WTC11 (cell line): ENCODE data around the gene SEMA6D. TPM values are rescaled to one million over a fixed set of nuclear protein-coding genes. Genes with fewer than 3 reads are reported as not detected.

Experiments
- ATAC-seq: fragments of 200-7000 bp; cut with Tn5 transposase; 2 replicates; pipeline ENCODE4 v1.10.0; 2021; ENCODE audit warnings: mild to moderate bottlenecking, moderate library complexity
- CTCF ChIA-PET: fragments of 300-600 bp; sonication (Branson Sonifier 250); formaldehyde crosslinking; loops from one replicate; lab custom pipeline; 2021; ENCODE audit warnings: antibody characterized with exemption; lab: Charles Lee
- POLR2A ChIA-PET: fragments of 350-600 bp; sonication (Branson Sonifier 250); formaldehyde crosslinking; loops from one replicate; lab custom pipeline; 2021; ENCODE audit warnings: antibody characterized with exemption; lab: Charles Lee
- DNase-seq: peaks from one replicate; pipeline ENCODE4 v3.0.0; 2021; ENCODE audit warnings: low spot score
- H3K27ac Mint-ChIP-seq: 2 replicates; pipeline ENCODE4 v1.8.0; 2021; ENCODE audit warnings: mixed read lengths
- H3K27me3 Mint-ChIP-seq: 2 replicates; pipeline ENCODE4 v1.8.0; 2021; ENCODE audit warnings: low read depth, mild to moderate bottlenecking, moderate library complexity, mixed read lengths
- H3K36me3 Mint-ChIP-seq: 2 replicates; pipeline ENCODE4 v1.8.0; 2021; ENCODE audit warnings: mixed read lengths
- H3K4me1 Mint-ChIP-seq: 2 replicates; pipeline ENCODE4 v1.8.0; 2022; ENCODE audit warnings: mixed read lengths
- H3K4me3 Mint-ChIP-seq: 2 replicates; pipeline ENCODE4 v1.8.0; 2021; ENCODE audit warnings: mild to moderate bottlenecking, moderate library complexity, mixed read lengths
- H3K9me3 Mint-ChIP-seq: 2 replicates; pipeline ENCODE4 v1.8.0; 2021; ENCODE audit warnings: mixed read lengths
- ATF1 ChIP-seq: sonication (generic); formaldehyde crosslinking; IDR thresholded peaks from 2 replicates; pipeline ENCODE4 v1.8.1; 2023; ENCODE audit warnings: mild to moderate bottlenecking, moderate library complexity, missing genetic modification reagents
- CREM ChIP-seq: sonication (generic); formaldehyde crosslinking; IDR thresholded peaks from 2 replicates; pipeline ENCODE4 v1.8.1; 2022; ENCODE audit warnings: mild to moderate bottlenecking, missing genetic modification reagents, moderate library complexity
- E2F4 ChIP-seq: sonication (generic); formaldehyde crosslinking; IDR thresholded peaks from 2 replicates; pipeline ENCODE4 v1.8.1; 2022; ENCODE audit warnings: low read depth, mild to moderate bottlenecking, moderate library complexity, missing genetic modification reagents, borderline replicate concordance
- EMX1 ChIP-seq: fragments of 250-450 bp; sonication (Bioruptor Pico); IDR thresholded peaks from 2 replicates; pipeline ENCODE4 v1.8.0; 2021; ENCODE audit warnings: mild to moderate bottlenecking
- ERG ChIP-seq: fragments of 250-450 bp; sonication (Bioruptor Pico); IDR thresholded peaks from 2 replicates; pipeline ENCODE4 v1.8.0; 2021; ENCODE audit warnings: mild to moderate bottlenecking
- ETV6 ChIP-seq: sonication (generic); formaldehyde crosslinking; IDR thresholded peaks from 2 replicates; pipeline ENCODE4 v1.8.1; 2022; ENCODE audit warnings: mild to moderate bottlenecking, missing genetic modification reagents
- FOXK1 ChIP-seq: sonication (generic); formaldehyde crosslinking; IDR thresholded peaks from 2 replicates; pipeline ENCODE4 v1.8.0; 2022; ENCODE audit warnings: mild to moderate bottlenecking, moderate library complexity, missing genetic modification reagents
- HMGA2 ChIP-seq: fragments of 250-450 bp; sonication (Bioruptor Pico); IDR thresholded peaks from 2 replicates; pipeline ENCODE4 v1.4.0; 2021; ENCODE audit warnings: mild to moderate bottlenecking, moderate library complexity
- MYBL2 ChIP-seq: sonication (generic); formaldehyde crosslinking; IDR thresholded peaks from 2 replicates; pipeline ENCODE4 v1.8.1; 2023; ENCODE audit warnings: mild to moderate bottlenecking, moderate library complexity, missing genetic modification reagents
- NFYB ChIP-seq: sonication (generic); formaldehyde crosslinking; conservative IDR thresholded peaks from 2 replicates; pipeline ENCODE4 v1.8.0; 2022; ENCODE audit warnings: low read depth, missing genetic modification reagents
- NR1H2 ChIP-seq: sonication (generic); formaldehyde crosslinking; IDR thresholded peaks from 2 replicates; pipeline ENCODE4 v1.9.0; 2021; ENCODE audit warnings: mild to moderate bottlenecking, moderate library complexity, missing genetic modification reagents
- PREB ChIP-seq: sonication (generic); formaldehyde crosslinking; IDR thresholded peaks from 2 replicates; pipeline ENCODE4 v1.8.1; 2022; ENCODE audit warnings: mild to moderate bottlenecking, missing genetic modification reagents, moderate library complexity, borderline replicate concordance
- RELA ChIP-seq: sonication (generic); formaldehyde crosslinking; IDR thresholded peaks from 2 replicates; pipeline ENCODE4 v1.8.1; 2022; ENCODE audit warnings: missing genetic modification reagents, mild to moderate bottlenecking, borderline replicate concordance
- SMAD3 ChIP-seq: sonication (generic); formaldehyde crosslinking; IDR thresholded peaks from 2 replicates; pipeline ENCODE4 v1.8.0; 2022; ENCODE audit warnings: missing genetic modification reagents, mild to moderate bottlenecking, borderline replicate concordance
- TCF7 ChIP-seq: sonication (generic); formaldehyde crosslinking; IDR thresholded peaks from 2 replicates; pipeline ENCODE4 v1.8.0; 2022; ENCODE audit warnings: mild to moderate bottlenecking, low read depth, missing genetic modification reagents, moderate library complexity
- ZMAT4 ChIP-seq: fragments of 250-450 bp; sonication (Bioruptor Pico); IDR thresholded peaks from 2 replicates; pipeline ENCODE4 v1.9.0; 2021; ENCODE audit warnings: mild to moderate bottlenecking
- ZNF263 ChIP-seq: sonication (generic); formaldehyde crosslinking; IDR thresholded peaks from 2 replicates; pipeline ENCODE4 v1.8.1; 2022; ENCODE audit warnings: low read depth, mild to moderate bottlenecking, moderate library complexity, missing genetic modification reagents
- ZNF317 ChIP-seq: sonication (generic); formaldehyde crosslinking; IDR thresholded peaks from 2 replicates; pipeline ENCODE4 v1.8.1; 2023; ENCODE audit warnings: low read depth, mild to moderate bottlenecking, moderate library complexity, missing genetic modification reagents, borderline replicate concordance
- ZNF532 ChIP-seq: fragments of 250-450 bp; sonication (Bioruptor Pico); IDR thresholded peaks from 2 replicates; pipeline ENCODE4 v1.9.0; 2021; ENCODE audit warnings: mild to moderate bottlenecking, borderline replicate concordance
- ZNF671 ChIP-seq: fragments of 250-450 bp; sonication (Bioruptor Pico); IDR thresholded peaks from 2 replicates; pipeline ENCODE4 v1.8.0; 2021; ENCODE audit warnings: mild to moderate bottlenecking
- total RNA-seq: library from RNA; stranded (reverse); gene quantifications from 3 replicates; pipeline ENCODE4 v1.2.3, GENCODE V29; 2021

Gene SEMA6D
- total RNA-seq, 1 experiment from 2014 or later: 2.6 TPM

GRCh38 chr15:47817969-47818548, 100.8 kb downstream of the SEMA6D start (continued):
- TF ChIP-seq PREB (CRISPR knock-in tag) (no peak), ZNF317 (CRISPR knock-in tag) (no peak), SMAD3 (CRISPR knock-in tag) (no peak)

GRCh38 chr15:47819158-47819557, 101.9 kb downstream of the SEMA6D start:
- Mint-ChIP-seq H3K36me3 (no peaks in the 10 kb centered on the region), H3K4me3 (no peak overlapping the region), H3K27me3 (no peaks in the 10 kb centered on the region; the same call in 1 of the 2 replicates), H3K27ac (no peak overlapping the region)
- POLR2A ChIA-PET: no interaction called here
- DNase-seq: no peak
- no peak for ATAC-seq
- TF ChIP-seq NR1H2 (CRISPR knock-in tag): no peak
- TF ChIP-seq NFYB (CRISPR knock-in tag): no peak
- no peak for TF ChIP-seq MYBL2 (CRISPR knock-in tag)
- TF ChIP-seq ZNF263 (CRISPR knock-in tag): no peak
- no peak for TF ChIP-seq ZNF671 (CRISPR knock-in tag)
- no peak for TF ChIP-seq CREM (CRISPR knock-in tag)
- TF ChIP-seq TCF7 (CRISPR knock-in tag): no peak
- TF ChIP-seq ETV6 (CRISPR knock-in tag): no peak
- no peak for TF ChIP-seq ERG (CRISPR knock-in tag)
- TF ChIP-seq ZMAT4 (CRISPR knock-in tag): no peak
- no peak for TF ChIP-seq EMX1
- TF ChIP-seq ATF1 (CRISPR knock-in tag): no peak
- no peak for TF ChIP-seq HMGA2
- TF ChIP-seq, all 79 proteins: peak for 0
- CTCF ChIA-PET: no interaction called here
- Mint-ChIP-seq H3K4me1 (peaks cover 35% of the 10 kb centered on the region), H3K9me3 (no peaks in the 10 kb centered on the region)

GRCh38 chr15:47820057-47820746, 102.9 kb downstream of the SEMA6D start:
- DNase-seq (no peak), ATAC-seq (no peak)
- TF ChIP-seq RELA (CRISPR knock-in tag): no peak
- no peak for TF ChIP-seq CREM (CRISPR knock-in tag)
- no peak for TF ChIP-seq NR1H2 (CRISPR knock-in tag)
- TF ChIP-seq ZNF532 (CRISPR knock-in tag): no peak
- no peak for TF ChIP-seq E2F4 (CRISPR knock-in tag)
- TF ChIP-seq FOXK1: no peak
- Mint-ChIP-seq H3K27ac (no peak overlapping the region), H3K27me3 (no peaks in the 10 kb centered on the region; the same call in 1 of the 2 replicates), H3K9me3 (no peaks in the 10 kb centered on the region), H3K4me3 (no peak overlapping the region), H3K4me1 (peaks cover 36% of the 10 kb centered on the region), H3K36me3 (no peaks in the 10 kb centered on the region)
- ChIA-PET POLR2A (interaction anchor here (0.6 kb wide), 1 partner anchor 1152 kb away, joined by 3 read pairs; no protein-coding TSS in a partner anchor), CTCF (no interaction called here)
